HEK293 (cell line): Measurements from ENCODE around the gene FZR1.

ENCODE experiments used
- BCL6B ChIP-seq: fragments of 450-650 bp; formaldehyde crosslinking; IDR thresholded peaks from 2 replicates; pipeline ENCODE4 v1.5.1; 2017; ENCODE audit warnings: missing biosample characterization, missing genetic modification characterization
- GLI2 ChIP-seq: fragments of 450-650 bp; formaldehyde crosslinking; IDR thresholded peaks from 2 replicates; pipeline ENCODE4; 2017; ENCODE audit warnings: missing biosample characterization, missing genetic modification characterization, low read depth, borderline replicate concordance
- INSM2 ChIP-seq: fragments of 450-650 bp; formaldehyde crosslinking; IDR thresholded peaks from 2 replicates; pipeline ENCODE4 v1.5.1; 2016; ENCODE audit warnings: missing biosample characterization, missing genetic modification characterization
- OVOL3 ChIP-seq: fragments of 450-650 bp; formaldehyde crosslinking; IDR thresholded peaks from 2 replicates; pipeline ENCODE4 v1.5.1; 2016; ENCODE audit warnings: missing biosample characterization, missing genetic modification characterization
- ZBTB1 ChIP-seq: fragments of 450-650 bp; formaldehyde crosslinking; IDR thresholded peaks from 2 replicates; pipeline ENCODE4 v1.5.1; 2016; ENCODE audit warnings: missing biosample characterization, missing genetic modification characterization
- ZBTB17 ChIP-seq: fragments of 450-650 bp; formaldehyde crosslinking; IDR thresholded peaks from 2 replicates; pipeline ENCODE4 v1.5.1; 2016; ENCODE audit warnings: missing biosample characterization, missing genetic modification characterization
- ZEB2 ChIP-seq: fragments of 450-650 bp; formaldehyde crosslinking; IDR thresholded peaks from 2 replicates; pipeline ENCODE4 v1.5.1; 2016; ENCODE audit warnings: missing biosample characterization, missing genetic modification characterization
- ZNF112 ChIP-seq: fragments of 450-650 bp; formaldehyde crosslinking; IDR thresholded peaks from 2 replicates; pipeline ENCODE4 v1.5.0; 2017; ENCODE audit warnings: missing biosample characterization, missing genetic modification characterization
- ZNF16 ChIP-seq: fragments of 450-650 bp; formaldehyde crosslinking; IDR thresholded peaks from 2 replicates; pipeline ENCODE4 v1.5.1; 2016; ENCODE audit warnings: low read depth, missing biosample characterization, missing genetic modification characterization
- ZNF18 ChIP-seq: fragments of 450-650 bp; formaldehyde crosslinking; IDR thresholded peaks from 2 replicates; pipeline ENCODE4 v1.5.1; 2016; ENCODE audit warnings: missing biosample characterization, missing genetic modification characterization
- ZNF19 ChIP-seq: fragments of 450-650 bp; formaldehyde crosslinking; IDR thresholded peaks from 2 replicates; pipeline ENCODE4; 2016; ENCODE audit warnings: missing biosample characterization, missing genetic modification characterization, low read depth
- ZNF214 ChIP-seq: fragments of 450-650 bp; formaldehyde crosslinking; IDR thresholded peaks from 2 replicates; pipeline ENCODE4 v1.5.1; 2017; ENCODE audit warnings: missing biosample characterization, mild to moderate bottlenecking, missing genetic modification characterization, borderline replicate concordance
- ZNF394 ChIP-seq: fragments of 450-650 bp; formaldehyde crosslinking; IDR thresholded peaks from 2 replicates; pipeline ENCODE4 v1.5.1; 2016; ENCODE audit warnings: missing biosample characterization, missing genetic modification characterization, mild to moderate bottlenecking, moderate library complexity, borderline replicate concordance
- ZNF433 ChIP-seq: fragments of 450-650 bp; formaldehyde crosslinking; IDR thresholded peaks from 2 replicates; pipeline ENCODE4 v1.5.1; 2016; ENCODE audit warnings: missing biosample characterization, missing genetic modification characterization, low read depth
- ZNF473 ChIP-seq: fragments of 450-650 bp; formaldehyde crosslinking; IDR thresholded peaks from 2 replicates; pipeline ENCODE4 v1.5.1; 2017; ENCODE audit warnings: missing biosample characterization, missing genetic modification characterization
- ZNF510 ChIP-seq: fragments of 450-650 bp; formaldehyde crosslinking; IDR thresholded peaks from 2 replicates; pipeline ENCODE4 v1.5.1; 2018; ENCODE audit warnings: mild to moderate bottlenecking, missing genetic modification characterization, missing biosample characterization; ENCODE audit not compliant: insufficient replicate concordance
- ZNF518A ChIP-seq: fragments of 450-650 bp; formaldehyde crosslinking; conservative IDR thresholded peaks from 2 replicates; pipeline ENCODE4 v1.5.1; 2016; ENCODE audit warnings: low read depth, missing biosample characterization, missing genetic modification characterization
- ZNF555 ChIP-seq: fragments of 450-650 bp; formaldehyde crosslinking; conservative IDR thresholded peaks from 2 replicates; pipeline ENCODE4 v1.5.1; 2017; ENCODE audit warnings: missing biosample characterization, mild to moderate bottlenecking, missing genetic modification characterization, inconsistent platforms
- ZNF596 ChIP-seq: fragments of 450-650 bp; IDR thresholded peaks from 2 replicates; pipeline ENCODE4 v1.5.0; 2018; ENCODE audit warnings: missing biosample characterization, mild to moderate bottlenecking, missing genetic modification characterization, moderate library complexity
- ZNF629 ChIP-seq: fragments of 450-650 bp; formaldehyde crosslinking; IDR thresholded peaks from 2 replicates; pipeline ENCODE4 v1.5.1; 2017; ENCODE audit warnings: missing biosample characterization, missing genetic modification characterization
- ZNF670 ChIP-seq: fragments of 450-650 bp; formaldehyde crosslinking; IDR thresholded peaks from 2 replicates; pipeline ENCODE4 v1.5.1; 2016; ENCODE audit warnings: missing biosample characterization, missing genetic modification characterization, low read depth
- ZNF707 ChIP-seq: fragments of 450-650 bp; formaldehyde crosslinking; IDR thresholded peaks from 2 replicates; pipeline ENCODE4 v1.5.1; 2016; ENCODE audit warnings: missing biosample characterization, missing genetic modification characterization
- ZNF768 ChIP-seq: fragments of 450-650 bp; formaldehyde crosslinking; IDR thresholded peaks from 2 replicates; pipeline ENCODE4 v1.5.1; 2018; ENCODE audit warnings: missing biosample characterization, mild to moderate bottlenecking, missing genetic modification characterization
- TF ChIP-seq, protein P1 (sequence below): fragments of 450-650 bp; formaldehyde crosslinking; IDR thresholded peaks from 2 replicates; pipeline ENCODE4 v1.5.1; 2016; ENCODE audit warnings: missing biosample characterization, missing genetic modification characterization, borderline replicate concordance

The FZR1 gene

DNA sequence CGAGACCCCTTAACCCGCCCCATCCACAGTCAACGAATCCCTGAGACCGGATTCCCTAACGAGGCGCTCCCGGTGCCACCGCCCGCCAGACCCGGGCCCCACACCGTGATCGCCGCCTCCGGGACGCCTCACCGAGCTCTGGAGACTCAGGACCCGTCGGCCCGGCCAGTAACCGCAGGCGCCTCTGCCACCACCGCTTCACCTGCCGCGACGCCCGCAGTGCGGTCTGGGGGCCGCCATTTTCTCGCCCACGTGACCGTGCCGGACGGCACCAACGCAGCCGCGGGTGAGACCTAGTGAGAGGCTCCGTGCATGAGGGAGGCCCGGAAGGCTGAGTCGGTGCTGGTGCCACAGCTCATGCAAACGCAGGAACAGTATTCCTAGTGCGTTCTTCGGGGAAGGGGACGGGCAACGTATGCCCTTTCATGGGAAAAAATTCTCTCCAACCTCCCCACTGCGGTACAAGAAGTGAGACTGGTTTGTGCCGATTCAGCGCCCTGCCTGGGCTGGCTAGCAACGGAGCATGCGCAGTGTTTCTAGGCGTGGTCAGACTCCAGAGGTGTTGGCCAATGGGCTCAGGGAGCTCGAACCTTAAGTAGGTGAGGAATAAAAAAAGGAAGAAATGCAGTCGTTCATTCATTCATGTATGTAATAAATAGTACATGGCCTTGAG is 5.5 kb upstream of the FZR1 start, which contains the start of gene DOHH (continued):
- TF ChIP-seq BCL6B (no peak), ZNF670 (tag by site-specific recombination) (no peak), ZNF596 (tag by site-specific recombination) (no peak), GLI2 (tag by site-specific recombination) (no peak), ZBTB1 (tag by site-specific recombination) (no peak), ZEB2 (tag by site-specific recombination) (peak; percentile 79), ZNF18 (tag by site-specific recombination) (no peak), ZNF510 (tag by site-specific recombination) (no peak), ZNF707 (tag by site-specific recombination) (no peak), ZNF555 (no peak), ZNF394 (tag by site-specific recombination) (peak; percentile 64), ZNF19 (no peak), ZNF112 (tag by site-specific recombination) (no peak), ZNF16 (tag by site-specific recombination) (no peak), OVOL3 (tag by site-specific recombination) (no peak), INSM2 (tag by site-specific recombination) (no peak), ZNF518A (tag by site-specific recombination) (peak; percentile 42; the same call in 1 of the 2 replicates), ZNF433 (no peak), ZBTB17 (tag by site-specific recombination) (peak; percentile 80), ZNF473 (tag by site-specific recombination) (no peak), ZNF768 (no peak), ZNF214 (tag by site-specific recombination) (no peak), ZNF629 (tag by site-specific recombination) (peak; percentile 78)
- TF ChIP-seq, protein P1, sequence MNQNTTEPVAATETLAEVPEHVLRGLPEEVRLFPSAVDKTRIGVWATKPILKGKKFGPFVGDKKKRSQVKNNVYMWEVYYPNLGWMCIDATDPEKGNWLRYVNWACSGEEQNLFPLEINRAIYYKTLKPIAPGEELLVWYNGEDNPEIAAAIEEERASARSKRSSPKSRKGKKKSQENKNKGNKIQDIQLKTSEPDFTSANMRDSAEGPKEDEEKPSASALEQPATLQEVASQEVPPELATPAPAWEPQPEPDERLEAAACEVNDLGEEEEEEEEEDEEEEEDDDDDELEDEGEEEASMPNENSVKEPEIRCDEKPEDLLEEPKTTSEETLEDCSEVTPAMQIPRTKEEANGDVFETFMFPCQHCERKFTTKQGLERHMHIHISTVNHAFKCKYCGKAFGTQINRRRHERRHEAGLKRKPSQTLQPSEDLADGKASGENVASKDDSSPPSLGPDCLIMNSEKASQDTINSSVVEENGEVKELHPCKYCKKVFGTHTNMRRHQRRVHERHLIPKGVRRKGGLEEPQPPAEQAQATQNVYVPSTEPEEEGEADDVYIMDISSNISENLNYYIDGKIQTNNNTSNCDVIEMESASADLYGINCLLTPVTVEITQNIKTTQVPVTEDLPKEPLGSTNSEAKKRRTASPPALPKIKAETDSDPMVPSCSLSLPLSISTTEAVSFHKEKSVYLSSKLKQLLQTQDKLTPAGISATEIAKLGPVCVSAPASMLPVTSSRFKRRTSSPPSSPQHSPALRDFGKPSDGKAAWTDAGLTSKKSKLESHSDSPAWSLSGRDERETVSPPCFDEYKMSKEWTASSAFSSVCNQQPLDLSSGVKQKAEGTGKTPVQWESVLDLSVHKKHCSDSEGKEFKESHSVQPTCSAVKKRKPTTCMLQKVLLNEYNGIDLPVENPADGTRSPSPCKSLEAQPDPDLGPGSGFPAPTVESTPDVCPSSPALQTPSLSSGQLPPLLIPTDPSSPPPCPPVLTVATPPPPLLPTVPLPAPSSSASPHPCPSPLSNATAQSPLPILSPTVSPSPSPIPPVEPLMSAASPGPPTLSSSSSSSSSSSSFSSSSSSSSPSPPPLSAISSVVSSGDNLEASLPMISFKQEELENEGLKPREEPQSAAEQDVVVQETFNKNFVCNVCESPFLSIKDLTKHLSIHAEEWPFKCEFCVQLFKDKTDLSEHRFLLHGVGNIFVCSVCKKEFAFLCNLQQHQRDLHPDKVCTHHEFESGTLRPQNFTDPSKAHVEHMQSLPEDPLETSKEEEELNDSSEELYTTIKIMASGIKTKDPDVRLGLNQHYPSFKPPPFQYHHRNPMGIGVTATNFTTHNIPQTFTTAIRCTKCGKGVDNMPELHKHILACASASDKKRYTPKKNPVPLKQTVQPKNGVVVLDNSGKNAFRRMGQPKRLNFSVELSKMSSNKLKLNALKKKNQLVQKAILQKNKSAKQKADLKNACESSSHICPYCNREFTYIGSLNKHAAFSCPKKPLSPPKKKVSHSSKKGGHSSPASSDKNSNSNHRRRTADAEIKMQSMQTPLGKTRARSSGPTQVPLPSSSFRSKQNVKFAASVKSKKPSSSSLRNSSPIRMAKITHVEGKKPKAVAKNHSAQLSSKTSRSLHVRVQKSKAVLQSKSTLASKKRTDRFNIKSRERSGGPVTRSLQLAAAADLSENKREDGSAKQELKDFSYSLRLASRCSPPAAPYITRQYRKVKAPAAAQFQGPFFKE (tag by site-specific recombination): no peak
